GM21528 (cell line): ENCODE measurements around the gene ZNF609.

Source experiments
- ATAC-seq: cut with Tn5 transposase; IDR thresholded peaks from one replicate; pipeline ENCODE4 v1.9.1; 2021; ENCODE audit warnings: mild to moderate bottlenecking, moderate library complexity; ENCODE audit not compliant: unreplicated experiment, low FRiP score

Gene ZNF609

DNA sequence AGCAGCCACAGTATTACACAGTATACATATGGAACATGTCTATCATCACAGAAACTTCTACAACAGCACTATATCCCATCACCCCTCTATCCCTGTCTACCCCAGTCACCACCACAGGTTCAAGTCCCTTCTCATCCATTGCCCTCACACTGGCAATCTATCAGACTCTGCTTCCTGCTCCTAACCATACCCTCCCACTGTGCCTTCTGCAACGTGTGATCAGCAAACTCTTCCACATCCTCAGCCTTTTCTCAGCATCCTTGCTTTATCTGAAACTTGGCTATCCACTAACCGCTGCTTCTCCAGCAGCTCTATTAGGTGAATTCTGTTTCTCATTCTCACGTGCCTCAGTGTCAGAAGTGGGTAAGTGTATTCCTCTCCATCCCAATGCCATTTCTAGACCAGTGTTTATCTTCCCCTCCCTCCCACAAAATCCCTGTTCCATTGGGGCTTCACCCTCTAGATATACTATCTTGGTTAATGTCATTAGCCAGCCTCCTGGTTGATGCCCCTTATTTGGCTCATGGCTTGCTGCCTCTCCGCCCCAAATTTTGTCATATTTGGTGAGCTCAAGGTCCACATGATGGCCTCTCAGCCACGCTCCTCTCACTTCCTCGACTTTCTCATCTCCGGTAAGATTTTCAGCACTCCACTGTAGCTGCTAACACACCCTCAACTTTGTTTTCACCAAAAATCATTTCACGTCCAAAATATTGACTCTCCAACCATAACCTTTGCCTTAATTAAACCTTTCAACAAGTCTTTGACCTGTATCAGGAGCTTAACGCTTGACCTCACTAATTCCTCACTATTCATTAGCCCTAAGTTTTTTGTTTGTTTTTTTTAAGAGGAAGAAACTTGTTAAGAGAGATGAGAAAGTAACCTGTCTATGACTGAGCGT lies 245.9 kb downstream of the ZNF609 start:
- ATAC-seq: no peak

DNA sequence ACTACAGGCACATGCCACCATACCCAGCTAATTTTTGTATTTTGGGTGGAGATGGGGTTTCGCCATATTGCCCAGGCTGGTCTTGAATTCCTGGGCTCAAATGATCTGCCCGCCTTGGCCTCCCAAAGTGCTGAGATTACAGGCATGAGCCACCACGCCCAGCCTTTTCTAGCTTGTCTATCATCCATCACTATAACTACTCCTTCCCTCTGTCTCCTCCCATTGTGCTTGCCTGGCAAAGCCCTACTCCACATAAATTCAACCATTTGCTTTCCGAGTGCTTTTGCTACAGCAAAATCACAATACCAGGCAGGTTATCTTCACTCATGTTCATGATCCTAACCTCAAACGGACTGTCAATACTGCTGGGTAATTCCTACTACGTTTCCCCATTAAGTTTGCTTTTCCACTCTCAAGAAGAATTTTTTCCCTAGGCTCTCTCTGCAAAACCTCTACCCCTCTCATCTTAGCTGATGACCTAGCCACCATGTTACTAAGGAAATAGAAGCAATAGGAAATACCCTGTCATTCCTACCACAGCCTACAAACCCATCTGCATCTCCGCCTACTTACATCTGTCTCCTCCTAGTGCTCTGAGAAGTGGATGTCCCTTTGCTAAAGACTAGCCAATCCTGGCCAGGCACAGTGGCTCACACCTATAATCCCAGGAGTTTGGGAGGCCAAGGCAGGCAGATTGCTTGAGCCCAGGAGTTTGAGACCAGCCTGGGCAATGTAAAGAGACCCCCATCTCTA lies 250.5 kb downstream of the ZNF609 start:
- no peak for ATAC-seq

DNA sequence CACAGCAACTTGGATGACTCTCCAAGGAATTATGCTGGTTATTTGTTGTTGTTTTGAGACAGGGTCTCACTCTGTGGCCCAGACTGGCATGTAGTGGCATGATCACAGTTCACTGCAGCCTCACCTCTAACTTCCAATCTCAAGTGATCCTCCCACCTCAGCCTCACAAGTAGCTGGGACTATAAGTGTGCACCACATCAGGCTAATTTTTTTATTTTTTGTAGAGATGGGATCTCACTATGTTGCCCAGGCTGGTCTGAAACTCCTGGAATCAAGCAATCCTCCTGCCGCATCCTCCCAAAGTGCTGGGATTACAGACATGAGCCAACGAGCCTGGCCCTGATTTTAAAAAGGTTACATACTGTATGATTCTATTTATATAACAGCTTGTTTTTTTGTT lies 252.0 kb downstream of the ZNF609 start:
- no peak for ATAC-seq

DNA sequence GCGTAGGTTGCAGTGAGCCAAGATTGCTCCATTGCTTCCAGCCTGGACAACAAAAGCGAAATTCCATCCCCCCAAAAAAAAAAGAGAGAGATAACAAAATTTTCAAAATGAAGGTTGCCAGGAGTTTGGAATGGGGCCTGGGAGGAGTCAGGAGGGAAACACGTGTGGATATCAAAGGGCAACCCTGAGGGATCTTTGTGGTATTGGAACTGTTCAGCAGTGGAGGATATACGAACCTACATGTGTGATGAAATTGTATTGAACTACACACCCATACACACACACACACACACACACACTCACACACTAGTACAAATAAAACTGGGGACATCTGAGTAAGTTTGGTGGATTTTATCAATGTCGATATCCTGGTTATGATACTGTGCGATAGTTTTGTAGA lies 253.2 kb downstream of the ZNF609 start:
- ATAC-seq: no peak

DNA sequence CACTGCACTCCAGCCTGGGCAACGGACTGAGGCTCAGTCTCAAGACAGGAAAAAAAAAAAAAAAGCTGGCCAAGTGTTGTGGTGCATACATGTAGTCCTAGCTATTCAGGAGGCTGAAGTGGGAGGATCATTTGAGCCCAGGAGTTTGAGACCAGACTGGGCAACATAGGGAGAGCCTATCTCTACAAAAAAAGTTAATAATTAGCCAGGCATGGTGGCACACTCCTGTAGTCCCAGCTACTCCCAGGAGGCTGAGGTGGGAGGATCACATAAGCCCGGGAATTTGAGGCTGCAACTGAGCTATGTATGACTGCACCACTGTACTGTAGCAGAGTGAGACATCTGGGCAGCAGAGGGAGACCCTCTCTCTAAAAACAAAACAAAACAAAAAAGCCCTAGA lies 256.1 kb downstream of the ZNF609 start:
- no peak for ATAC-seq

DNA sequence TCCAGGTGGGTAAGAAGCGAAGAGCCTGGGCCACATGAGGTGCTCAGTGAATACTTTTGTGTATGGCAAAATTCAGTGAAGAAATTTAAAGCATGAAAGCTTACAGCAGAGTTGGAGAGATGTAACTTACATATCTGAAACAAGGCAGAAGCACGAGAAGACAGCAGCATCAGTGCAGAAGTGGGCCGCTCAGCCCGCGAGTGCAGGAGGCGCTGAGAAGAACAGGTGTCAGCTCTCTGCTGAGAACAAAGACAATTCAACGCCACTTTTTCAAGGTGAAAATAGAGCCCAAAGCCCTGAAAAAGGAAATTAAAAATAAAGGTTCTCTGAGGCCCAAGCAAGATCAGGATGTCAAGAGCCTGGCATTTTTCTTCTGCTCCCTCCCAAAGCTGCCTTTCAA lies 256.8 kb downstream of the ZNF609 start:
- no peak for ATAC-seq

DNA sequence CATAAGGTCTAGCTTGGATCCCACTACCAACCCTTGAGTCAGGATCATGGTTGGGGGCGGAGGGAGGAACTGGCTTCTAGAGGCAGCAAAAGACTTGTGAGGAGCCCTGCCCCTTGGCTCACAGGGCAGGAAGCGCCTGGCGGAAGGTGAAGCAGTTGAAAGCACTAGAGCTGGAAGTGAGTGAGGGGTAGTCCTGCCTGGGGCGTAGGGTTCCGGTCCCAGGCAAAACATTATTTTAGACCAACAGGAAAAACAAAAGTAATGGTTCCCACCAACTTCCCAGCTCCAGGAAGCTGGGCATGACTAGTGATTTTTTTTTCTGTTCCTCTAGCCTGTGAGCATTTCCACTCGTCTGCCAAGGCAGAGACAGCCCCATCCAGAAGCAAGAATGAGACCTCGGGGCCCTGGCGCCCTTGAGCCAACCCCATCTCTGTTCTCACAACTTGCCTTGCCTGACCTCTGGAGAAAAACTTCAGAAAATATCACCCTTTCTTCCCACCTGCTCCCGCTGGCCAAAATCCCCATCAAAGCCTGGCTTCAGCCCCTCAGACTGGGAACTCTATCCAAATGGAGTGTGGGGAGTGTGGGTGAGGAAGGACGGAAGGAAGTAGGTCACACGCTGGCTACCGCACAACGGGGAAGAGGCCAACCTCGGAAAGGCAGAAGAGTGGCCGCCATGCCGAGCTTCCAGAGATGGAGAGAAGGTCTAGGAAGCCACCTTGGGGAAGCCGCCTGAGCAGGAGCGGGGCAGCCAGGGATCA lies 257.5 kb downstream of the ZNF609 start:
- ATAC-seq: no peak

DNA sequence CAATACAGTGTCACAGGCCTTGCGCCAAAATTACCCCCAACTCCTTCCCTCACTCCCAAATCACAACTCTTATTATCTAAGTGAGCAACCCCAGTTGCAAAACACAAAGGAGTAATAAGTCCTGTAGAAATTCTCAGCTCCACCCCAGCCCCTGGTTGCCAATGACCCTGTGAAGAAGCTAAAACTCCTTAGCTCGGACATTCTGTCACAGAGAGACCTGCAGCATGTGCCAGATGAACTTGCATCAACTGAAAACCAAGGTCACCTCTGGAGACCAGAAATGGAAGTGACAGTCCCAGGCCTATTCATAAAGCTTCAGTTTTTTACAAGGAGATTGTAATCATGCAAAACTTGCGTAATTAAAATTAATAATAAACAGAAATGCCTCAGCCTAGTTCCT lies 259.8 kb downstream of the ZNF609 start:
- no peak for ATAC-seq

DNA sequence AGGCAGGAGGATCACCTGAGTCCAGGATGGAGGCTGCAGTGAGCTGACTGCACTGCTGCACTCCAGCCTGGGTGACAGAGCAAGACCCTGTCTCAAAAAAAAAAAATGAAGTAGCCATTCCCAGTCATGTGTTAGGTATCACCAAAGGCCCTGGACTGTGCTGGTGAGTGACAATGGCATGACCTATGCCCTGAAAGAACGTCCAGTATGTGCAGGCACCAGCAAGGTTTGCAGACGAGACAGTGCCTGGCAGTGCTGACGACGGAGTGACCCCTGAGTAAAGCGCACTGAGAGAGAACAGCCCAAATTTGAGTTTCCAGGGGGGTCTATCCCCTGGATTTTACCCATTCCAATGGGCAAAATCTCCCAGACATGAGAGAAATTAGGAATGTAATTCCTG lies 269.8 kb downstream of the ZNF609 start:
- ATAC-seq: no peak

DNA sequence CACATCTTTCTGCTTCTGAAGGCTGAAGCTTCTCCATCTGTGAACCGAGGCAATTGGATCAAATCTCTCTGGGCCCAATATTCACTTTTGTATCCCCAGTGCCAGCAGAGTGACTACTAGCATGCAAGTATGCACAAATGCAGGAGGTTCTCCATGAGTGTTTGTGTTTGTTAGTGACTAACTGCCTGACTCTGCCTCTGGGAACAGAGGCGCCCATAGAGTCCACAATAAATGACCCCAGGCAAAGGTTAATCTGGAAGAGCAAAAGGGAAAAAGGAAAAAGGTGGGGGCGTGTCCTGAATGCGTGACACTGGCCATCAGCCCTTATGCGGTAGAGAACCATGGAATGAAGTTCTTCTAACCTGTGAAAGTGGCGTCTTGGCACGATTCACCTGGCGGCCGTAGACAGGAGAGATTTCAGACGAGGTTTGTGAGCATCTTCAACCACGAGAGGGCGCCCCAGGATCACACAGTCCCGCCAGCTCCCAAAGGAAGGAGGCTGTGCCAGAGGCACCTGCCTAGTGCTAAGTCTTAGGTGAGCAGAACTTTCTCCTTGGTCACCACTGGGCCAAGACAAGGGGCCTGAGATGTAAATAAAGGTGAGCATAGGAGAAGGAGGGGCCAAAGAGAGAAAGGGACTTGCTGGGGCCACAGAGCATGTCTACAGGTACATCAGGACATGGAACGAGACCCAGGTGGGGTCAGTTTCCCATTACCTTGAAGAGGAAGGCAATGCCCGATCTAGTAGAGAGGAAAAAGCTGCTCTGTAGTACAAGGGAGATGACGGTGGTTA lies 270.8 kb downstream of the ZNF609 start:
- ATAC-seq: no peak

DNA sequence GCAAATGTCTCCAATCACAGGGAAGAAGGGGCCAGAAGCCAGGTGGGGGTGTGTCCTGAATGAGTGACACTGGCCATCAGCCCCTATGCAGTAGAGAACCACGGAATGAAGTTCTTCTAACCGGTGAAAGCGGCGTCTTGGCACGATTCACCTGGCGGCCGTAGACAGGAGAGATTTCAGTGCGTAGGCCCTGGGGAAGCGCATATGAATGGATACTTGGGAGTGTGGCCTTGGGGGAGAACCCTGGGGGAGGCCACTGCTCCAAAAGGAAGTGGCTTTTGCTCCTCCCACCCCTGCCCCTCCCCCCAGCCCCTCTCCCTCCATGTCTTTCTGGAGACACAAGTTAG lies 271.4 kb downstream of the ZNF609 start:
- ATAC-seq: no peak

DNA sequence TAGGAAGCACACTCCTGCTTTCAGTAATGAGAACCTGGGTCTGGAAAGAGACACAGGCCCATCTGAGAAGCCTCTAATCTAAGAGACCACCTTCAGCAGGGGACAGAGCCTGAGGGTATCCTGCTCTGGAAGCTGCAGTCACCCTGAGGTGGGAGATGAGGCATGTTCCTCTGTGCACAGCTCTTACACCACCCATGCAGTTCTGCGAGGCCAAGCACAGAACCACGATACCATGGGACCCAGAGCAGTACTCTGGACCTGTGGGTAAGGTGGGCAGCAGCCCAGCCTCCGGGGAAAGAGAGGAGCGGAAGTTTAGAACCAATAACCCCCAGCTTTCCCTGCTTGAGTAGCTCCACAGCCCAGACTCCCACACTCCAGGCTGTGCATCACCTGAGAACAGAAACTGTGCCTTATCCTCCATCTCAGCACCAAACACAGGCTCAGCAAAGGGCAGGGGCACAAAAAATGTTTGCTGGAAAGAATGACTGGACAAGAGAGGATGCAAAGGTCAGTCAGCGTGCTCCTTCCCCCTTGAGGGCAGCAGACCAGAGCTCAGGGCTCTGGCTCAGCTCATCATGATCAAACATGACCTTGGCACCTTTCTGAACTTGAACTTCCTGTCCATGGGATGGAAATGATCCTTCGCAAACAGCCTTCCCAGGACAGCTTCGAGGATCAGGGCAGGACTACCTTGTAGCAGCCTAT lies 271.9 kb downstream of the ZNF609 start:
- no peak for ATAC-seq
